ENCODE results near the gene COQ10B. TPM values are rescaled to one million over a fixed set of nuclear protein-coding genes. Genes with fewer than 3 reads are reported as not detected.

COQ10B gene
- total and polyA plus RNA-seq, 4 donors: 12.0 to 22.1 (median 16.5) TPM

DNA sequence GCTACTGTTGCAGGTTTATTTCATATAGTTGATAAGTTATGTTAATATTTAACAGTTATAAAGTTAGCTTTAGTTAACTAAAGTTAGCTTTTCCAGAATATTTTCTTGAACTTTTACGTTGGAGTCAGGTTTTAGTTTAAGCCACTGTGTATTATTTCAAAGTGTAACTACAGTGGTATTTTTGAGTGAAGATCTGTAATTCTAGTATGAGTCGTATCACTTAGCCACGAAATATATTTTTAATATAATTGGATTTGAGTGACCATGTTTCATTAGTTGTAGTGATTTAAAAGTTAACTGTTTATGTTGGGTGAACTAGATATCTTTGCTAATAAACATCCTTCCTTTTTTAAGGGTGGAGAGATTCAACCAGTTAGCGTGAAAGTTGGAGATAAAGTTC, 49.3 kb downstream of the COQ10B start:
- Histone ChIP-seq H3K9ac (ENCODE audit: low read depth in 1 of 2, low read length in 2 of 2) (peak overlapping the region in 1 of 2 donors; percentile 96), H3K36me3 (ENCODE audit: control insufficient read depth in 4 of 4, insufficient read depth in 3 of 4, low read depth in 1 of 4, low read length in 3 of 4) (peaks cover 0 to 18% (median 7%) of the 10 kb centered on the region in 4 donors), H3K4me3 (ENCODE audit: low read depth in 1 of 3, low read length in 3 of 3) (no peak overlapping the region), H3K9me3 (ENCODE audit: control insufficient read depth in 4 of 4, low read length in 3 of 4) (no peaks in the 10 kb centered on the region), H3K4me1 (ENCODE audit: control insufficient read depth in 4 of 4, insufficient read depth in 4 of 4, low read length in 3 of 4) (peaks cover 3 to 14% (median 4%) of the 10 kb centered on the region in 4 donors), H3K27me3 (ENCODE audit: control insufficient read depth in 4 of 4, insufficient read depth in 4 of 4, low read length in 3 of 4) (no peaks in the 10 kb centered on the region), H3K27ac (ENCODE audit: low read depth in 1 of 2, low read length in 2 of 2) (no peak overlapping the region)
- TF ChIP-seq YY1 (IDR thresholded peaks at IDR 0.05): peak; percentile 6
- no peak for TF ChIP-seq FOXA2 (IDR thresholded peaks at IDR 0.05)
- DNase-seq (ENCODE audit: low spot score): no peak
- 67% methylated on average over 4 of the region's 4 CpGs for WGBS

DNA sequence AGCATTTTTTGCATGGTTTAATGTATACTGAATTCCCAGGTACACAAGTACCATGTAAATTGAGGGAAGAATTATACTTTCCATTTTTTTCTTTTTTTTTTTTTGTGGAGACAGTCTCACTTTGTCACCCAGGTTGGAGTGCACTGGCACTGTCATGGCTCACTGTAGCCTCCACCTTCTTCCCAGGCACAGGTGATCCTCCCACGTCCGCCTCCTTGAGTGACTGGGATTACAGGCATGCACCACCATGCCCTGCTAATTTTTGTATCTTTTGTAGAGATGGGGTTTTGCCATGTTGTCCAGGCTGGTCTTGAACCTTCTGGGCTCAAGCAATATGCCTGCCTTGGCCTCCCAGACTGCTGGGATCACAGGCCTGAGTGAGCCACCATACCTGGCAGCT, 50.6 kb downstream of the COQ10B start:
- Histone ChIP-seq H3K9me3 (ENCODE audit: control insufficient read depth in 4 of 4, low read length in 3 of 4) (no peaks in the 10 kb centered on the region), H3K4me3 (ENCODE audit: low read depth in 1 of 3, low read length in 3 of 3) (no peak overlapping the region), H3K27me3 (ENCODE audit: control insufficient read depth in 4 of 4, insufficient read depth in 4 of 4, low read length in 3 of 4) (no peaks in the 10 kb centered on the region), H3K27ac (ENCODE audit: low read depth in 1 of 2, low read length in 2 of 2) (no peak overlapping the region), H3K9ac (ENCODE audit: low read depth in 1 of 2, low read length in 2 of 2) (no peak overlapping the region), H3K36me3 (ENCODE audit: control insufficient read depth in 4 of 4, insufficient read depth in 3 of 4, low read depth in 1 of 4, low read length in 3 of 4) (peaks cover 0 to 14% (median 7%) of the 10 kb centered on the region in 4 donors), H3K4me1 (ENCODE audit: control insufficient read depth in 4 of 4, insufficient read depth in 4 of 4, low read length in 3 of 4) (peaks cover 0 to 3% (median under 1%) of the 10 kb centered on the region in 4 donors)
- TF ChIP-seq RXRA (IDR thresholded peaks at IDR 0.05) (no peak), FOXA1 (IDR thresholded peaks at IDR 0.05) (no peak), EGR1 (IDR thresholded peaks at IDR 0.05; ENCODE audit: low read depth in 2 of 2) (no peak), JUND (IDR thresholded peaks at IDR 0.05) (no peak), SP1 (IDR thresholded peaks at IDR 0.05) (no peak), GABPA (IDR thresholded peaks at IDR 0.05 in 1 of 2, conservative IDR thresholded peaks at IDR 0.05 in 1 of 2) (no peak), RAD21 (IDR thresholded peaks at IDR 0.05) (no peak), YY1 (IDR thresholded peaks at IDR 0.05) (no peak), HNF4G (IDR thresholded peaks at IDR 0.05) (no peak)
- TF ChIP-seq, protein P1, sequence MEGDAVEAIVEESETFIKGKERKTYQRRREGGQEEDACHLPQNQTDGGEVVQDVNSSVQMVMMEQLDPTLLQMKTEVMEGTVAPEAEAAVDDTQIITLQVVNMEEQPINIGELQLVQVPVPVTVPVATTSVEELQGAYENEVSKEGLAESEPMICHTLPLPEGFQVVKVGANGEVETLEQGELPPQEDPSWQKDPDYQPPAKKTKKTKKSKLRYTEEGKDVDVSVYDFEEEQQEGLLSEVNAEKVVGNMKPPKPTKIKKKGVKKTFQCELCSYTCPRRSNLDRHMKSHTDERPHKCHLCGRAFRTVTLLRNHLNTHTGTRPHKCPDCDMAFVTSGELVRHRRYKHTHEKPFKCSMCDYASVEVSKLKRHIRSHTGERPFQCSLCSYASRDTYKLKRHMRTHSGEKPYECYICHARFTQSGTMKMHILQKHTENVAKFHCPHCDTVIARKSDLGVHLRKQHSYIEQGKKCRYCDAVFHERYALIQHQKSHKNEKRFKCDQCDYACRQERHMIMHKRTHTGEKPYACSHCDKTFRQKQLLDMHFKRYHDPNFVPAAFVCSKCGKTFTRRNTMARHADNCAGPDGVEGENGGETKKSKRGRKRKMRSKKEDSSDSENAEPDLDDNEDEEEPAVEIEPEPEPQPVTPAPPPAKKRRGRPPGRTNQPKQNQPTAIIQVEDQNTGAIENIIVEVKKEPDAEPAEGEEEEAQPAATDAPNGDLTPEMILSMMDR (IDR thresholded peaks at IDR 0.05; ENCODE audit: low read depth, low read length, missing input control): no peak
- TF ChIP-seq, protein P2, sequence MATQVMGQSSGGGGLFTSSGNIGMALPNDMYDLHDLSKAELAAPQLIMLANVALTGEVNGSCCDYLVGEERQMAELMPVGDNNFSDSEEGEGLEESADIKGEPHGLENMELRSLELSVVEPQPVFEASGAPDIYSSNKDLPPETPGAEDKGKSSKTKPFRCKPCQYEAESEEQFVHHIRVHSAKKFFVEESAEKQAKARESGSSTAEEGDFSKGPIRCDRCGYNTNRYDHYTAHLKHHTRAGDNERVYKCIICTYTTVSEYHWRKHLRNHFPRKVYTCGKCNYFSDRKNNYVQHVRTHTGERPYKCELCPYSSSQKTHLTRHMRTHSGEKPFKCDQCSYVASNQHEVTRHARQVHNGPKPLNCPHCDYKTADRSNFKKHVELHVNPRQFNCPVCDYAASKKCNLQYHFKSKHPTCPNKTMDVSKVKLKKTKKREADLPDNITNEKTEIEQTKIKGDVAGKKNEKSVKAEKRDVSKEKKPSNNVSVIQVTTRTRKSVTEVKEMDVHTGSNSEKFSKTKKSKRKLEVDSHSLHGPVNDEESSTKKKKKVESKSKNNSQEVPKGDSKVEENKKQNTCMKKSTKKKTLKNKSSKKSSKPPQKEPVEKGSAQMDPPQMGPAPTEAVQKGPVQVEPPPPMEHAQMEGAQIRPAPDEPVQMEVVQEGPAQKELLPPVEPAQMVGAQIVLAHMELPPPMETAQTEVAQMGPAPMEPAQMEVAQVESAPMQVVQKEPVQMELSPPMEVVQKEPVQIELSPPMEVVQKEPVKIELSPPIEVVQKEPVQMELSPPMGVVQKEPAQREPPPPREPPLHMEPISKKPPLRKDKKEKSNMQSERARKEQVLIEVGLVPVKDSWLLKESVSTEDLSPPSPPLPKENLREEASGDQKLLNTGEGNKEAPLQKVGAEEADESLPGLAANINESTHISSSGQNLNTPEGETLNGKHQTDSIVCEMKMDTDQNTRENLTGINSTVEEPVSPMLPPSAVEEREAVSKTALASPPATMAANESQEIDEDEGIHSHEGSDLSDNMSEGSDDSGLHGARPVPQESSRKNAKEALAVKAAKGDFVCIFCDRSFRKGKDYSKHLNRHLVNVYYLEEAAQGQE (IDR thresholded peaks at IDR 0.05): no peak
- TF ChIP-seq, protein P3, sequence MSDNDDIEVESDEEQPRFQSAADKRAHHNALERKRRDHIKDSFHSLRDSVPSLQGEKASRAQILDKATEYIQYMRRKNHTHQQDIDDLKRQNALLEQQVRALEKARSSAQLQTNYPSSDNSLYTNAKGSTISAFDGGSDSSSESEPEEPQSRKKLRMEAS (IDR thresholded peaks at IDR 0.05): no peak
- no peak for DNase-seq (ENCODE audit: low spot score)
- 98% methylated on average over 2 of the region's 2 CpGs for WGBS

DNA sequence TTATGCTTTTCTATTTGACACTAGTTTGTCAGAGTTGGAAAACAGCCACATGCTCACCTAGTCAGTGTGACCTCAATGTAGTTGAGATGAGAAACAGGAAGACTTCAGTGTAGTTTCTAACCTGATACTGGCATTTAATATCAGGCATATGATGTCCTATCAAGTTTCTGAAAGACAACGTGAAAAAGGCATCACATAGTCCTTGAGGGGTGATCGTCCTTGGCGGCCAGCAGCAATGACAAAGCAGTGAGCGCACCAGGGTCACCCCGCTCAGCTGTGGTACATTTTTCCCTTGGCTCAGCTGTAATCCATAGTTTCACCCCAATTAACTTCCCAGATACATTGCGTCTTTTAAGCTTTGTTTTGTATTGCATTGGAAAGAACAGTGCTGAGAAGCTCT, 51.2 kb downstream of the COQ10B start:
- no peak for DNase-seq (ENCODE audit: low spot score)
- no peak overlapping the region for H3K27ac ChIP-seq (ENCODE audit: low read depth in 1 of 2, low read length in 2 of 2)
- WGBS: 94% methylated on average over 6 of the region's 6 CpGs
- TF ChIP-seq, protein P1 (IDR thresholded peaks at IDR 0.05; ENCODE audit: low read depth, low read length, missing input control): no peak
- TF ChIP-seq FOXA2 (IDR thresholded peaks at IDR 0.05) (no peak), JUND (IDR thresholded peaks at IDR 0.05) (no peak), HNF4A (conservative IDR thresholded peaks at IDR 0.05) (no peak), EGR1 (IDR thresholded peaks at IDR 0.05; ENCODE audit: low read depth in 2 of 2) (no peak), NR2F2 (IDR thresholded peaks at IDR 0.05) (no peak), HNF4G (IDR thresholded peaks at IDR 0.05) (no peak), FOXA1 (IDR thresholded peaks at IDR 0.05) (no peak)
- TF ChIP-seq, protein P2 (IDR thresholded peaks at IDR 0.05): no peak
- TF ChIP-seq, protein P4, sequence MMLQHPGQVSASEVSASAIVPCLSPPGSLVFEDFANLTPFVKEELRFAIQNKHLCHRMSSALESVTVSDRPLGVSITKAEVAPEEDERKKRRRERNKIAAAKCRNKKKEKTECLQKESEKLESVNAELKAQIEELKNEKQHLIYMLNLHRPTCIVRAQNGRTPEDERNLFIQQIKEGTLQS (IDR thresholded peaks at IDR 0.05): no peak

More for the DNA sequence above, 51.2 kb downstream of the COQ10B start:
- no peaks in the 10 kb centered on the region for H3K9me3 ChIP-seq (ENCODE audit: control insufficient read depth in 4 of 4, low read length in 3 of 4)
- peaks cover 0 to 14% (median 7%) of the 10 kb centered on the region in 4 donors for H3K36me3 ChIP-seq (ENCODE audit: control insufficient read depth in 4 of 4, insufficient read depth in 3 of 4, low read depth in 1 of 4, low read length in 3 of 4)
- H3K4me1 ChIP-seq (ENCODE audit: control insufficient read depth in 4 of 4, insufficient read depth in 4 of 4, low read length in 3 of 4): peaks cover 0 to 3% (median under 1%) of the 10 kb centered on the region in 4 donors
- H3K27me3 ChIP-seq (ENCODE audit: control insufficient read depth in 4 of 4, insufficient read depth in 4 of 4, low read length in 3 of 4): no peaks in the 10 kb centered on the region
- no peak overlapping the region for H3K4me3 ChIP-seq (ENCODE audit: low read depth in 1 of 3, low read length in 3 of 3)
- H3K9ac ChIP-seq (ENCODE audit: low read depth in 1 of 2, low read length in 2 of 2): no peak overlapping the region
